CD4-positive, alpha-beta T cell treated with Interleukin-17A for 4 hours (primary cell): ENCODE measurements around the gene TBC1D22B.
"Not testable (repeated sequence)": the region's sequence is repeated elsewhere in the genome, so short reads cannot be mapped to it uniquely, and the experiment has no call there.

ENCODE experiments used
- DNase-seq: peaks from one replicate; pipeline ENCODE4 v3.0.0-alpha.2; 2020; ENCODE audit warnings: mixed read lengths

The TBC1D22B gene

DNA sequence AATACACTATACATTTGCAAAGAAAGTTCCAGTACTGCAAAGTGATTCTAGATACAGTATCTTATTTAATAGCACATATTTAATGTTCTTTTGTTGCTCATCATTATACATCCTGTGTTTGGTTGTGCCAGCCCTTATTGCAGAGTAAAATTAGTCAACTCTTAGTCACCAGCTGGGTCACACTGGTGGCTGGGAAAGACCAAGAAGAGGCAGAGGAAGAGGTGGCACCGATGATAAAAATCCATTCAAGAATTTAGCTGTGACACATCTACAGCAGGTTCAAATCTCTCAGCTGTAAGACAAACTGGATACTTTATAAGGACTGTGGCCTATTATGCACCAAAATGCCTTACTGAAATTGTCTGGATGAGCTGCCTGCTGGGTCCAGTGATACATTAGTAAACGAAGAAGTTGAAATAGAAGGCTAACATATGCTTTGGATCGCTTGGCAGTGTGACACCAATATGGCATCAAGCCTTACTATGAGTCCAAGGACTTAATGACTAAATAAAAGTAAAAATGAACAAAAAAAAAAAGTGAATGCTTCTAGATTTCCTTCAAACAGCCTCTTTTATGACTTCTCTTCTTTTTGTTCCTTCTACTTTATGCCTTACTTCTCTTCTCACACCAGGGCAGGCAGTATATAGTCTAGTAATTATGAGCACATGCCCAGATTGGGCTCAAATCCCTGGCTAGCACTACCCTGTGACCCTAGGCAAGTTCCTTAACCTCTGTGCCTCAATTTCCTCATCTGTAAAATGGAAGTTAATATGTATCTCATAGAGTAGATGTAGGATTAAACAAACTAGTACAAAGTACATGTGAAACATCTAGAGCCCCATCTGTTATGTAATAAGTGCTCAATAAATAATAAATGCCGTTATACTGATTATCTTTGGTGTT is 66.8 kb downstream of the TBC1D22B start:
- peak; percentile 17 for DNase-seq

DNA sequence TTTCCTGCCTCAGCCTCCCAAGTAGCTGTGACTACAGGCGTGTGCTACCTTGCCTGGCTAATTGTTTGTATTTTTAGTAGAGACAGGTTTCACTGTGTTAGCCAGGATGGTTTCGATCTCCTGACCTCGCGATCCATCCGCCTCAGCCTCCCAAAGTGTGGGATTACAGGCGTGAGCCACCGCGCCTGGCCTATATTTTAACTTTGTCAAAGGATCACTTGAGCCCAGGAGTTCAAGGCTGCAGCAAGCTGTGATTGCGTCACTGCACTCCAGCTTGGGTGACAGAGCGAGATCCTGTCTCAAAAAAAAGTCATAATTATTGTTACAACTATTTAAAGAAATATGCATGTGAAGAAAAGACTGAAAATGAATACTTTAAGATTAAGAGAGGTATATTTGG is 72.8 kb downstream of the TBC1D22B start:
- not testable (repeated sequence) for DNase-seq

DNA sequence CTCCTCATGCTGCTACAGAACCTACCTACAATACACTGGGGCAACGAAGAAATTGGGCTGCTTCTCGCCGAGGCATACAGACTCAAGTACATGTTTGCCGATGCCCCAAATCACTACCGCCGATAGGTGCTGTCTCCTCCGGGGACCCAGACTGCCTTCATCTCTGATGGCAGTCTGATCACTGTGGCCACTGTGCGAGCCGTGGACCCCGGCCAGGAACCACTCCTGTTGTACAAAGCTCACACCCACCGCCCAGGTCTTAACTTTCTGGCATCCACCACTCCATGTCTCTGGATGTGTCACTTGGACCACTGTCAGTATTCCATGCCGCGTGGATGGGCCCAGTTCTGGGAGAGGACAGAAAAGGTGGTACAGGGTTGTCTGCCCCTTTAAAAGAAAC is 73.5 kb downstream of the TBC1D22B start:
- no peak for DNase-seq

DNA sequence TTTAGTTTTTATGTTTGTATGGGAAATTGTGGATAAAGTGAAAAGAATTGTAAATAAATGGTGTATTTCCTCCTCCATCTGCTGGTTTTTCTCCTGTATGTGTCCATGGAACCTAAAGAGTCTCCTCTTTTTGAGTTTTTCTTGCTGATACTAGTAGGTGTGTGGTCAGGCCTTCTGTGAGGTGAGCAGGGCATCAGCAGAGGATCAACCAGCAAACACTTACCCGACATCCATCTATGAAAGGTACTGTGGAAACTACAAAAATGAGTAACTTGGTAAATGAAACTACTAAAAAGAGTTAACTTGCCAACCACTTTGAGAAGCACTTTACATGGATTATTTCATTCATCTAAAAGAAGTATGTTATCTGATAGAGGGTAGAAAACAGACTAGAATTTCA is 75.3 kb downstream of the TBC1D22B start:
- DNase-seq, result no peak

DNA sequence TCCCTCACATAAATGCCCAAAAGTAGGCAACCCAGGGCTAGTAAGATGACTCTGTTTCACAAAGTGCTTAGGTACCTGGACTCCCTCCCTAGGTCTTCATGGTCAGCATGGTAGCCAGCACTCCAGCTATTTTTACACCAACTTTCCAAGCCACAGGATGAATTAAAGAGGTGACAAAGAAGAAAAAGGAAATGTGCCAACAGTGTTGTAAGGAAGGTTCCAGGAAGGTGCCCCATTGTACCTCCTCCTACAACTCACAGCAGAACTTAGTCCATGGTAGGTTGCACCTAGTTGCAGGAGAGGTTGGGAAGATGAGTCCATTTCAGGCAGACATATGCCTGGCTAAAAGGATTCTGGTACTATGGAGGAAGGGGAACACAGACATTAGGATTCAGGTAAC is 76.5 kb downstream of the TBC1D22B start:
- no peak for DNase-seq

DNA sequence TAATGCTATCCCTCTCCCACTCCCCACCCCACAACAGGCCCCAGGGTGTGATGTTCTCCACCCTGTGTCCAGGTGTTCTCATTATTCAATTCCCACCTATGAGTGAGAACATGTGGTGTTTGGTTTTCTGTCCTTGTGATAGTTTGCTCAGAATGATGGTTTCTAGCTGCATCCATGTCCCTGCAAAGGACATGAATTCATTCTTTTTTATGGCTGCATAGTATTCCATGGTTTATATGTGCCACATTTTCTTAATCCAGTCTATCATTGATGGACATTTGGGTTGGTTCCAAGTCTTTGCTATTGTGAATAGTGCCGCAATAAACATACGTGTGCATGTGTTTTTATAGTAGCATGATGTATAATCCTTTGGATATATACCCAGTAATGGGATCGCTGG is 80.7 kb downstream of the TBC1D22B start:
- not testable (repeated sequence) for DNase-seq

DNA sequence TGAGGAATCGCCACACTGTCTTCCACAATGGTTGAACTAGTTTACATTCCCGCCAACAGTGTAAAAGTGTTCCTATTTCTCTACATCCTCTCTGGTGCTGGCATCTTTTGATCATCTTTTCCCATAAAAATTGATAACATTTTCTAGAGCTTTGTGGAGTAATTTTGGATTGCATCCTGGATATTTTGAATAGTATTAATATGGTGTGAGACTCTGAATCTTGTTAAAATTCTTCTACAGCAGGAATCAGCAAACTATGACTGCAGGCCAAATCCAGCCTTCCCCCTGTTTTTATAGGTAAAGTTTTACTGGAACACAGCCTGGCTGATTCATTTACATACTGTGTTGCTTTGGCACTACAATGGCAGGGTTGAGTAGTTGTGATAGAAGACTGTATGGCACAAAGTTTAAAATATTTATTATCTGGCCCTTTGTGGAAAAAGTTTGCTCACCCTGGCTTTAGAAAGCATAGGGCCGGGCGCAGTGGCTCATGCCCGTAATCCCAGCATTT is 81.2 kb downstream of the TBC1D22B start:
- no peak for DNase-seq

DNA sequence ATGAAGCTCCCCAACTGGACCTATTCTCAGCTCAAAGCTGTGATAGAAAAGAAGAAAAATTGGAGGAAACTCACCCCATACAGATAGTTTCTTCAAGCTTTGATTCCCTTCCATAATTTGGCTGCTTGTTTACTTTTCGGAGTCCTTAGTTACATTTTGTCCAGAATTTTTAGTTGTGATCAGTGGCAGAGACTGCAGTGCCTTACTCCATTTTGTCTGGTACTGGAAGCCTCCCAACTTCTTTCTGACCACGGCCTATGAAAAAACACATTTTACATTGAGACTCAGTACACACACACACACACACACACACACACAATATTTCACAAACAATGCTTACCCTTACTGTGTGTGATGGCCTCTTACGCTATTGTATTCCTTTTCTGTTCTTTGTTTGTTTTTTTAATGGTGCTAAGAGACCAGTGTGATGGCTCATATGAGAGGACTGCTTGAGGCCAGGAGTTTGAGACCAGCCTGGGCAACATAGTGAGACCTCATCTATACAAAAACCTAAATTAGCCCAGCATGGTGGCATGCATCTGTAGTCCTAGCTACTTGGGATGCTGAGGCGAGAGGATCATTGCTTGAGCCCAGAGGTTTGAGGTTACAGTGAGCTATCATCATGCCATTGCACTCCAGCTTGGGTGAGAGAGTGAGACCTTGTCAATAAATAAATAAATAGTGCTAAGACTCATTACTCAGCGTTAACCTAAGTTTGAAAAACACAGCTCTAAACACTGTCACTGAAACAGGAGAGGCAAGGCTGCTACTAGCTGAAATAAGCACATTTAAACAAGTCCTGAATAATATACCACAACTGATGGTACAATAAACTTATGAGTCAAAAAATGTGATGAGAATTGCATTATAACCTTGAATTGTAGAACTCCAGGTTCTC is 82.4 kb downstream of the TBC1D22B start:
- no peak for DNase-seq

DNA sequence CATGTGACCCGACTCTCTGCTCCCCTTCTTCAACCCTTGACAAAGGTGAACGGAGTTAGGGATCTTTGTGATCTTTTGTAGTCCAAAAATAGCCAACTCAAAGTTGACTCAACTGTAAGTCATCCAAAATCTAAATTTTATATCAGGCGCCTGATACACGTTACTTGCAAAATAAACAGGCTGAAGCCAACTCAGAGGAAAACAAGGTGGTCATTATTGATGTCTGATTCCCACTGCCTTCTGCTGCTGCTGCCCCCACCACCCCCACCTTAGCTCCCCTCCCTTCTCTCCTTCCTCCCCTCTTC is 83.0 kb downstream of the TBC1D22B start:
- DNase-seq, result no peak

DNA sequence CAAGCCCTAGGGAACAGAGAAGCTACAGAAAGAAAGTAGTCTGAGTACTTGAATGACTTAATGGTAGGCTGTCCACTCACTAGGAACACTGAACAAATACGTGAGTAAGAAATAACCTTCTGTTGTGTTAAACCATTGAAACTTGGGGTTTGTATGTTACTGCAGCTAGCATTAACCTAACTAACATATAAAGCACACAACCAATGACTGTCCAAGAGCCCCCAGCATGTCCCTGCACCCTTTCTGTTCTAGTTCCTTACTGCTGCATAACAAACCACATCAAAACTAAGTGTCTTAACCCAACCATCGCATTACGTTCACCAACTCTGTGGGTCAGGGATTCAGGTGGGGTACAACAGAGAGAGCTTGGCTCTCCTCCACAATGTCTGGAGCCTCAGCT is 85.7 kb downstream of the TBC1D22B start:
- DNase-seq, result no peak

DNA sequence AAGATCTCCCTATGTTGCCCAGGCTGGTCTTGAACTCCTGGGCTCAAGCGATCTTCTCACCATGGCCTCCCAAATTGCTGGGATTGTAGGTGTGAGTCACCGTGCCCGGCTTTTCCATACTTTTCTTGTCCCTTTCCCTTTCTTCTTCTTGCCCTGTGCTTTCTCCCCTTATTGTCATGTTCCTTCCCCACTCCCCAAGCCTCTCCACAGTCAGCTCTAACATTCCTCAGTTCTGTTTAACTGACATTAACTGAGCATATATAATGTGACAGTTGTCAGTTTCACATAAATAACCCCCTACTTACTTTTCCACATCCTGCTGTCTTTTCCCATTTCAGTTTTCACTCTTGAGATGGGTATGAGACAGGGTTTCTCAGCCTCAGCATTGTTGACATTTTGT is 86.7 kb downstream of the TBC1D22B start:
- no peak for DNase-seq

DNA sequence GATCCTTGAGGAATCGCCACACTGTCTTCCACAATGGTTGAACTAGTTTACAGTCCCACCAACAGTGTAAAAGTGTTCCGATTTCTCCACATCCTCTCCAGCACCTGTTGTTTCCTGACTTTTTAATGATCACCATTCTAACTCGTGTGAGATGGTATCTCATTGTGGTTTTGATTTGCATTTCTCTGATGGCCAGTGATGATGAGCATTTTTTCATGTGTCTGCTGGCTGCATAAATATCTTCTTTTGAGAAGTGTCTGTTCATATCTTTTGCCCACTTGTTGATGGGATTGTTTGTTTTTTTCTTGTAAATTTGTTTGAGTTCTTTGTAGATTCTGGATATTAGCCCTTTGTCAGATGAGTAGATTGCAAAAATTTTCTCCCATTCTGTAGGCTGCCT is 88.2 kb downstream of the TBC1D22B start:
- DNase-seq, result not testable (repeated sequence)

DNA sequence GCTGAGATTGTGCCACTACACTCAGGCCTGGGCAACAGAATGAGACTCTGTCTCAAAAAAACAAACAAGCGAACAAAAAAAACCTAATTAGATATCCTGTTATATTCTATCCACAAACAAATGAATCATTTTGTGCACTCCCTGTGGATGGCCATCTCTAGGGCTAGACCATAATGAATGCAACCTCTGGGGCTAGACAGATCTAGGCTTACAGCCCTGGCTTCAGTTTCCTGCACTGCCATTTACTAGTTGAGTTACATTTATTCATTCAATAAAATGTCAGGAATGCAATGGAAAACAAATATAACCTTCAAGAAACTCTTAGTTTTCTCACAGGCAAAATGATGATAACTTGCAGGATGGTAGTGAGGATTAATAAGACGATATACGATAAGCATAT is 89.6 kb downstream of the TBC1D22B start:
- DNase-seq, result no peak

DNA sequence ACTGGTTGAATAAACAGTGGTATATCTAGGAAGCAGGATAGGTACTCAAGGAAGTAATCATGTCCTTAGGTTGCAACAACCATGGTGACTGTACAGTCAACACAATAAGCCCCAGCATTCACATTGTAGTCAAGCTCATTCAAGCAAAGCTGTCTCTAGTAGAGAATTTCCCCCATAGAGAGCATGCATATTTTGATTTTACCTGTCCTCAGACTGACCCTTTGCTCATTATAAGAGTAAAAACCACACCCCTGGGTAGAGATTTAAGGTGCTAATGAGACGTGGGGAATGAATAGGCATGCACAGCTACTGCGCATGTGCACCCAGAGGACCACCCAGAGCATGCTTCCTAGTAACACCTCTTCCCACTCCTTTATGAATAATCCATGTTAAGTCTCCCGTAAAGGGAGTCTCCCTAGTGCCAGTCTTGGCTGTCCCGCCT is 90.1 kb downstream of the TBC1D22B start:
- no peak for DNase-seq

DNA sequence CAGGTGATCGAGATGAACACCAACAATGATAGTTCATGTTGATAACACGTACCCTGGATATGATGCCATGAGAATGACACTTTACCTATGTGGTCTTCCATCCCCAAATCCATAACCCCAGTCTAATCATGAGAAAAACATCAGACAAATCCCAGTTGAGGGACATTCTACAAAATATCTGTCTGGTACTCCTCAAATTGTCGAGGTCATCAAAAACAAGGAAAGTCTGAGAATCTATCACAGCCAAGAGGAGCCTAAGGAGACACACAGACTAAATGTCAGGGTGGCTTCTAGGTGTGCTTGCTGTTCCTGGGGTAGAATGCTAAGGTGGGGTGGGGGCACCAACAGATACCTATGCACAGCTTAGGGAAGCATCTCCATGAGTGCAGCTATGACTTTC is 93.5 kb downstream of the TBC1D22B start:
- DNase-seq, result no peak

DNA sequence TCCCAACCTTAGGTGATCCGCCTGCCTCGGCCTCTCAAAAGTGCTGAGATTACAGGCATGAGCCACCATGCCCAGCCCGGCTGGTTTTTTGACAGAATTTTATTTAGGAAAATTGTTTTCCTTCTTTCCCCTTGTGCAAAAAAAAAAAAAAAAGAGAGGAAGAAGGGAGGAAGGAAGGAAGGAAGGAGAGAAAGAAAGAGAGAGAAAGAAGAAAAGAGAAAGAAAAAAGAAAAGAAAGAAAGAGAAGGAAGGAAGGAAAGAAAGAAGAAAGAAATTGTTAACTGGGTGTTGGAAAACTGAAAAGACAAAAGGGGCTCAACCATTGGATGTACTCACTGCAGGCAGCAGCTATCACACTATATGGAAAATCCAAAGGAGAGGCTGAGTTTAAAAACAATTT is 94.8 kb downstream of the TBC1D22B start:
- no peak for DNase-seq

DNA sequence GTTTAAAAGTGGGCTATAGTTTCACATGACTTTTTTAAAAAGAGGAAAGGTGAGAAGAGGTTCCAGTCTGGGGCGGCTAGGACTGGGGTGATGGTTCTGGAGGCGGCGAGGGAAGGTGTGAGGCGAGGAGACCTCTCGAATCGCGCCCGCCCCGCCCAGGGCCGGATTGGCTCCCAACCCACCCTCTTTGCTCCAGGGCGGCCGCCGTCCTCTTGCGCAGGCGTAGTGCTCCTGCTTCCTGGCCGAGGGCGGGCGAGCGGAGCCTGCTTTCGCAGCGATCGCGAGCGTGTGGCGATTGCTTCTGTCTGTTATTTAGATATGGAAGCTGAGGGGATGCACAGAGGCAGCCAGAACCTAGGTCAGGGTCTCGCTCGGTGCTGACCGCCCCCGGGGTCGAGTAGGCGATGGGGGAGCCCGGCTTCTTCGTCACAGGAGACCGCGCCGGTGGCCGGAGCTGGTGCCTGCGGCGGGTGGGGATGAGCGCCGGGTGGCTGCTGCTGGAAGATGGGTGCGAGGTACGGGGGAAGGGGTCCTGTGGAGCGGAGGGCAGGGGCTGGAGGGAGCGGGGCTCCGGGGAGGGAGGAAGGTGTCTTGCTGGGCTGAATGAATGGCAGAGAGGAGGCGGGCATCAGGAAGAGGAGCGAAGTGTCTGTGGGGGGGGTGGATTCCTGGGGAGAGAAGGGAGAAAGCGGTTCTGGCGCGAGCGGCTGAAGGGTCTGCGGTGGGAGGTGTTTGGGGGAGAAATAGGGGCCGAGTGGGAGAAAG is 96.4 kb downstream of the TBC1D22B start, which contains the start of gene RNF8:
Gene RNF8, plus strand, starts transcription at position 223 of the 765 bp plus-strand sequence. Its CDS starts 182 bp downstream, at position 405.
- DNase-seq, result peak; percentile 93

DNA sequence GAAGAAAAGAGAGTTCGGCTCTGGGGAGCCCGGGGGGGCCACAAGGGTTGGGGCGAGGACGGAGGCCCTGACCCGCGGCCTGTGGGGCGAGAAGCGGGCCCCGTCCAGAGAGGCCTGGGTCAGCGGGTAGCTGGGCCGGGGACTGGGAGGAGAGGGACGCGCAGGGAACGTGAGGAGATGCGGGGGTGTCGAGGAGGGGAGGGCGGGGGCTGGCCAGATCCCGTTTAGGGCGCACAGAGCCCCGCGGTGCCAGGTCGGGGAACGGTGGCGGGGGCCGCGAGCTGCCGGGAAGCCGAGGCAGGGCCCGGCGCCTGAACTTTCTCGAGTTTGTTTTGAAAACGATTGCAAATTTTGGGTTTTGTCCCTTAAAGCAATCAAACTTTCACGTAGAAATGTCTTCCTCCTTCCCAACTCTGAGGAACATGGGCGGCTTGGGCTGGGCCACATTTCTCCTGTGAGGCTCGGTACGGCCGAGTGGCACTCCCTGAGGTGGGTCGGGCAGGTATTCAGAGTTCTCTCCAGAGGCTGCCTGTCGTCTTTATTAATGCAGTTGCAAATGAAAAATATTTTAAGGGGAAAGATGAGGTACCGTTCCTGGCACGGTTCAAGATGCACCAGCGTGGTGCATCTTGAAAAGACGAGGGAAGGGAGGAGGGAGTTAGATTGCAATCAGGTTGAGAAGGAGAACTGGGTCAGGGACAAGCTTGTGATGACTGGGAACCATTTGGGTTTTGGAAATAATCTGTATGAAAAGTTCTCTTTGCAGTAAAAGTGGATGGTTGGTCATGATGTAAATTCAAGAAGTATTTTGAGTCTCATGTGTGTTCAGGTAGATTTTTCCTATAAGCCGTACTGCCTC is 97.2 kb downstream of the TBC1D22B start:
- DNase-seq, result peak; percentile 21

DNA sequence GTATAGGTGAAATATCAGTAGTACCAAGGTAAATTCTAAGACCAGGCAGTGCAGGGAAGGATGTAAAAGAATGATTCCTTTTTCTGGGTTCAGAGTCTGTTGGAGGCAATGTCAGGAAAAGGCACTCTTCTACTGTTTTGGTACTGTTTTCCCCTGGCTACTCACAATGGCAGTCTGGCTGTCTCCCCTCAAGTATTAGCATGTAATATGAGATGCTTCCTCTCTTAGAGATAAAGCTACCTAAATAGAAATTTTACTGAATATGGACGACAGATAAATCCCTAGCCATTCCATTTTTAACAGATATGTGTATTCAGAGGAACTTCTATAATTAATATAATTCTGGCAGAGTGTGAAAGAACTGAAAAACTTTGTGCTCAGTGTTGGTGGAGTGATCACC is 99.7 kb downstream of the TBC1D22B start:
- no peak for DNase-seq

DNA sequence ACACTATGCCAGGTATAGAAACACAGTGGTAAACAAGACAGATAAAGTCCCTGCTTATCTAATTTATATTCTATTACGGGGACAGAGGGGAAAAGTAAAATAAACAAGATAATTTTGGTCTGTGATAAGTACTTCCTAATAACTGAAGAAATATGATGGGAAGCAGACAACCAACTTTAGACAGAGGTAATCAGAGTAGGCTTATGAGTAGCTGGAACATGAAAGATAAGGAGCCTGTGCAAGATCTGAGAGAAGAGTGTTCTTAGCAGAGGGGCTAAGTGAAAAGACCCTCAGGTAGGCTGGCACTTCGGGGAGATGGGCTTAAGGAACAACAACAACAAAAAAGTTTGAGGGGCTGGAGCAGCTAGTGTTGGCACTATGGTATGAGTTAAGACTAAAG is 100.3 kb downstream of the TBC1D22B start:
- DNase-seq, result no peak

DNA sequence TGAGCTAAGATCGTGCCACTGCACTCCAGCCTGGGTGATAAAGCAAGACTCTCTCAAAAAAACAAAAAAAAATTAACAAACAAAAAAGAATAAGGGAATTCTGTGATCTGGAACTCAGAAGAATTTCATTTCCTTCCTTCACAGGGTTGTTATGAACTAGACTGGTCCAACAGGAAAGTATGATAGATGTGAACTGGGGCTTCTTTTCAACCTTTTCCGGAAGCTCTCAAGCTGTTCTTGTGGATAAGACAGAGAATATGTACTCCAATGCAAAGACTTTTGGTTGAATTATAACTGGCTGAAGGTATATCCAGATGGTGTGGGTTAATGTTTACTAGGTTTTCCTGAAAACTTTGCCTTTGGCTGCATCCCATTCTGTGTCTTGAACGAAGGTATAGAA is 101.5 kb downstream of the TBC1D22B start:
- DNase-seq, result no peak
